ENCODE results near the gene ATAD3A.

- no peak for TF ChIP-seq CTCF (conservative IDR thresholded peaks at IDR 0.05 in 1 of 2, IDR thresholded peaks at IDR 0.05 in 1 of 2; ENCODE audit: low read depth in 1 of 2, low read length in 2 of 2)
- no peak for TF ChIP-seq EZH2 (IDR thresholded peaks at IDR 0.05; ENCODE audit: low read length, missing control alignments)
Observed at GRCh38 chr1:1559066-1559465, 47.1 kb downstream of the ATAD3A start.

All from fibroblast of lung (primary cell).